Stimulated activated CD8-positive, alpha-beta memory T cell treated with anti-CD3 and anti-CD28 coated beads, Interleukin-12 subunit alpha, Interleukin-12 subunit beta, amount 100 ng/mL, for 4 hours (primary cell): ENCODE results near the gene PREX1.

Source experiments
- DNase-seq: peaks from one replicate; pipeline ENCODE4 v3.0.0-alpha.2; 2020; ENCODE audit warnings: low read depth

The PREX1 gene

GRCh38 chr20:48809673-48810072 is 18.1 kb downstream of the PREX1 start:
- no peak for DNase-seq

GRCh38 chr20:48808382-48809034 is 19.3 kb downstream of the PREX1 start:
- no peak for DNase-seq

GRCh38 chr20:48807586-48808381 is 20.0 kb downstream of the PREX1 start:
- no peak for DNase-seq

- DNase-seq: no peak
Measured at GRCh38 chr20:48807051-48807450, 20.7 kb downstream of the PREX1 start.

GRCh38 chr20:48805716-48806115 is 22.1 kb downstream of the PREX1 start:
- no peak for DNase-seq

GRCh38 chr20:48805286-48805685 is 22.5 kb downstream of the PREX1 start:
- DNase-seq: no peak

GRCh38 chr20:48804300-48804980 is 23.4 kb downstream of the PREX1 start:
- DNase-seq: no peak

GRCh38 chr20:48803176-48804053 is 24.4 kb downstream of the PREX1 start:
- no peak for DNase-seq

- no peak for DNase-seq
Measured at GRCh38 chr20:48802647-48803046, 25.2 kb downstream of the PREX1 start.

- DNase-seq: no peak
Measured at GRCh38 chr20:48802216-48802615, 25.6 kb downstream of the PREX1 start.

GRCh38 chr20:48801197-48801596 is 26.6 kb downstream of the PREX1 start:
- no peak for DNase-seq

GRCh38 chr20:48800177-48800576 is 27.6 kb downstream of the PREX1 start:
- no peak for DNase-seq

GRCh38 chr20:48799328-48800105 is 28.3 kb downstream of the PREX1 start:
- DNase-seq: no peak

GRCh38 chr20:48797850-48798747 is 29.7 kb downstream of the PREX1 start:
- DNase-seq: no peak

GRCh38 chr20:48797275-48797825 is 30.4 kb downstream of the PREX1 start:
- DNase-seq: no peak

GRCh38 chr20:48795732-48796131 is 32.1 kb downstream of the PREX1 start:
- no peak for DNase-seq

- DNase-seq: no peak
Measured at GRCh38 chr20:48794816-48795457, 32.9 kb downstream of the PREX1 start.

- DNase-seq: no peak
Measured at GRCh38 chr20:48794360-48794759, 33.4 kb downstream of the PREX1 start.

GRCh38 chr20:48793776-48794175 is 34.0 kb downstream of the PREX1 start:
- no peak for DNase-seq
